NB4 (cell line): Measurements from ENCODE around the gene MICAL3.

Experiments
- POLR2A ChIP-seq: IDR thresholded peaks from 2 replicates; pipeline ENCODE4 v1.6.1; 2011; ENCODE audit warnings: mild to moderate bottlenecking; ENCODE audit not compliant: insufficient read length; ENCODE audit errors: extremely low read depth
- TF ChIP-seq, protein P1 (sequence below): IDR thresholded peaks from one replicate; pipeline ENCODE4 v1.5.1; 2012; ENCODE audit warnings: low read depth, low read length

DNA sequence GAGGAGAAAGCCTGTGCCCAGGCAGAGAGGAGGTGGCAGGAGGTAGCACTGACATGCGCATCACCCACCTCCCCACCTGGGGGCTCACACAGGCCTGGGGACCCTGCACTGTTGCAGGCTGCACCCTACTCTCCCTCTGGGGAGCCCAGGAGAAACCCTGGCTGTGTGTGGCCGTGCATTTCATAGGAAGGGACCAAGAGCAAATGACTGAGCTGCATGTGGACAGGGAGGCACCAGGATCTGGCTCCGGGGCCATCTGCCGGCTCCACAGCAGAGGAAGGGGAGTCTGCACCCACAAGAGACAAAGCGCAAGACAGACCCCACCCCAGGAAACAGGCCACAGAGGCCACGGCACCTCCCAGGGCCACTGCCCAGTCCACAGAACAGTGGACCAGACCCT is 272.8 kb downstream of the MICAL3 start:
- TF ChIP-seq, protein P1, sequence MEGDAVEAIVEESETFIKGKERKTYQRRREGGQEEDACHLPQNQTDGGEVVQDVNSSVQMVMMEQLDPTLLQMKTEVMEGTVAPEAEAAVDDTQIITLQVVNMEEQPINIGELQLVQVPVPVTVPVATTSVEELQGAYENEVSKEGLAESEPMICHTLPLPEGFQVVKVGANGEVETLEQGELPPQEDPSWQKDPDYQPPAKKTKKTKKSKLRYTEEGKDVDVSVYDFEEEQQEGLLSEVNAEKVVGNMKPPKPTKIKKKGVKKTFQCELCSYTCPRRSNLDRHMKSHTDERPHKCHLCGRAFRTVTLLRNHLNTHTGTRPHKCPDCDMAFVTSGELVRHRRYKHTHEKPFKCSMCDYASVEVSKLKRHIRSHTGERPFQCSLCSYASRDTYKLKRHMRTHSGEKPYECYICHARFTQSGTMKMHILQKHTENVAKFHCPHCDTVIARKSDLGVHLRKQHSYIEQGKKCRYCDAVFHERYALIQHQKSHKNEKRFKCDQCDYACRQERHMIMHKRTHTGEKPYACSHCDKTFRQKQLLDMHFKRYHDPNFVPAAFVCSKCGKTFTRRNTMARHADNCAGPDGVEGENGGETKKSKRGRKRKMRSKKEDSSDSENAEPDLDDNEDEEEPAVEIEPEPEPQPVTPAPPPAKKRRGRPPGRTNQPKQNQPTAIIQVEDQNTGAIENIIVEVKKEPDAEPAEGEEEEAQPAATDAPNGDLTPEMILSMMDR = no peak
- TF ChIP-seq POLR2A = no peak
